ENCODE measurements around the gene MAP3K7. TPM values are rescaled to one million over a fixed set of nuclear protein-coding genes. Genes with fewer than 3 reads are reported as not detected.

MAP3K7 gene
- total and polyA plus RNA-seq, 2 experiments from 2014 or later, result 33.2 to 47.1 TPM

- ATAC-seq (no peak), DNase-seq (ENCODE audit: low spot score) (no peak)
- Mint-ChIP-seq H3K36me3 (ENCODE audit: low read depth) (peaks cover 4% of the 10 kb centered on the region; the same call in 1 of the 3 replicates), H3K27me3 (ENCODE audit: insufficient read depth, low read depth, poor library complexity) (peaks cover 1% of the 10 kb centered on the region), H3K9me3 (peaks cover 3% of the 10 kb centered on the region; the same call in 2 of the 3 replicates), H3K4me1 (peaks cover 9% of the 10 kb centered on the region), H3K27ac (no peak overlapping the region), H3K4me3 (no peak overlapping the region)
- TF ChIP-seq, protein P1, sequence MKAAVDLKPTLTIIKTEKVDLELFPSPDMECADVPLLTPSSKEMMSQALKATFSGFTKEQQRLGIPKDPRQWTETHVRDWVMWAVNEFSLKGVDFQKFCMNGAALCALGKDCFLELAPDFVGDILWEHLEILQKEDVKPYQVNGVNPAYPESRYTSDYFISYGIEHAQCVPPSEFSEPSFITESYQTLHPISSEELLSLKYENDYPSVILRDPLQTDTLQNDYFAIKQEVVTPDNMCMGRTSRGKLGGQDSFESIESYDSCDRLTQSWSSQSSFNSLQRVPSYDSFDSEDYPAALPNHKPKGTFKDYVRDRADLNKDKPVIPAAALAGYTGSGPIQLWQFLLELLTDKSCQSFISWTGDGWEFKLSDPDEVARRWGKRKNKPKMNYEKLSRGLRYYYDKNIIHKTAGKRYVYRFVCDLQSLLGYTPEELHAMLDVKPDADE (IDR thresholded peaks at IDR 0.05), result no peak
- TF ChIP-seq CREB1 (CRISPR knock-in tag; IDR thresholded peaks at IDR 0.05; ENCODE audit: low read depth), result no peak
- no peak for TF ChIP-seq STAT1 (IDR thresholded peaks at IDR 0.05; ENCODE audit: unreplicated experiment)
- no peak overlapping the region for H3K4me2 ChIP-seq
- H3F3A ChIP-seq (replicated peaks; ENCODE audit: low read depth), result no peaks in the 10 kb centered on the region
- H4K20me1 ChIP-seq (replicated peaks; ENCODE audit: insufficient read depth), result no peaks in the 10 kb centered on the region
- no peaks in the 10 kb centered on the region for H3K27me3 ChIP-seq (ENCODE audit: insufficient read depth)
- H3K9me2 ChIP-seq (ENCODE audit: insufficient read depth), result peaks cover 5% of the 10 kb centered on the region; the same call in 1 of the 2 replicates
- no peaks in the 10 kb centered on the region for H3K79me2 ChIP-seq (replicated peaks; ENCODE audit: insufficient read depth)
- no peak overlapping the region for H3K27ac ChIP-seq (ENCODE audit: low read depth)
- 0 out of 2 replicates have a peak overlapping the region, but pooled peaks have one; percentile 6 for H2AFZ ChIP-seq
- H3K4me1 ChIP-seq (ENCODE audit: insufficient read depth), result no peaks in the 10 kb centered on the region
- H3K36me3 ChIP-seq (ENCODE audit: insufficient read depth), result no peaks in the 10 kb centered on the region
- H3K4me3 ChIP-seq, result no peak overlapping the region
These were observed 32.3 kb upstream of the MAP3K7 start for GRCh38 chr6:90619221-90619620.

GRCh38 chr6:90612313-90612680 lies 25.4 kb upstream of the MAP3K7 start:
- Histone ChIP-seq H3F3A (replicated peaks; ENCODE audit: low read depth) (peaks cover 9% of the 10 kb centered on the region; the same call in 1 of the 2 replicates), H3K36me3 (ENCODE audit: insufficient read depth) (no peaks in the 10 kb centered on the region), H2AFZ (peak overlapping the region; percentile 76; the same call in 1 of the 2 replicates), H3K79me2 (replicated peaks; ENCODE audit: insufficient read depth) (no peaks in the 10 kb centered on the region), H3K4me3 (peak overlapping the region; percentile 67), H3K27me3 (ENCODE audit: insufficient read depth) (peaks cover 8% of the 10 kb centered on the region; the same call in 1 of the 2 replicates), H3K4me2 (peak overlapping the region; percentile 89), H4K20me1 (replicated peaks; ENCODE audit: insufficient read depth) (no peaks in the 10 kb centered on the region), H3K9me2 (ENCODE audit: insufficient read depth) (peaks cover 5% of the 10 kb centered on the region; the same call in 1 of the 2 replicates), H3K27ac (ENCODE audit: low read depth) (no peak overlapping the region), H3K4me1 (ENCODE audit: insufficient read depth) (peaks cover 37% of the 10 kb centered on the region)
- no peak for ATAC-seq
- Mint-ChIP-seq H3K4me1 (peaks cover 38% of the 10 kb centered on the region), H3K27me3 (ENCODE audit: insufficient read depth, low read depth, poor library complexity) (peaks cover 15% of the 10 kb centered on the region), H3K9me3 (no peaks in the 10 kb centered on the region), H3K36me3 (ENCODE audit: low read depth) (no peaks in the 10 kb centered on the region), H3K4me3 (peak overlapping the region; percentile 81), H3K27ac (no peak overlapping the region)
- peak; percentile 18 for DNase-seq (ENCODE audit: low spot score)
- TF ChIP-seq REST (IDR thresholded peaks at IDR 0.05; ENCODE audit: unreplicated experiment), result no peak
- no peak for TF ChIP-seq EZH2phosphoT487 (IDR thresholded peaks at IDR 0.05; ENCODE audit: unreplicated experiment)
- no peak for TF ChIP-seq ZNF114 (CRISPR knock-in tag; IDR thresholded peaks at IDR 0.05)
- no peak for TF ChIP-seq NANOG (IDR thresholded peaks at IDR 0.05; ENCODE audit: borderline replicate concordance)
- TF ChIP-seq STAT1 (IDR thresholded peaks at IDR 0.05; ENCODE audit: unreplicated experiment), result no peak
- no peak for TF ChIP-seq CTCF (conservative IDR thresholded peaks at IDR 0.05; ENCODE audit: low read depth in 2 of 2)
- no peak for TF ChIP-seq CREB1 (CRISPR knock-in tag; IDR thresholded peaks at IDR 0.05; ENCODE audit: low read depth)
- no peak for TF ChIP-seq EZH2 (IDR thresholded peaks at IDR 0.05; ENCODE audit: low read depth, unreplicated experiment)
- no peak for TF ChIP-seq JUNB (IDR thresholded peaks at IDR 0.05; ENCODE audit: unreplicated experiment)
- no peak for TF ChIP-seq POLR2AphosphoS5 (IDR thresholded peaks at IDR 0.05; ENCODE audit: low read depth)
- TF ChIP-seq ZNF331 (CRISPR knock-in tag; IDR thresholded peaks at IDR 0.05; ENCODE audit: low read depth), result no peak

All from GM23338 (cell line).